HG02678 (cell line): ENCODE measurements around the gene IFRD1.
"Not testable (repeated sequence)": the region's sequence is repeated elsewhere in the genome, so short reads cannot be mapped to it uniquely, and the experiment has no call there.

Source experiments
- ATAC-seq: cut with Tn5 transposase; IDR thresholded peaks from one replicate; pipeline ENCODE4 v1.9.1; 2021; ENCODE audit warnings: mild to moderate bottlenecking, moderate library complexity; ENCODE audit not compliant: unreplicated experiment

Gene IFRD1

GRCh38 chr7:112512451-112513210 is 62.4 kb downstream of the IFRD1 start:
- no peak for ATAC-seq

DNA sequence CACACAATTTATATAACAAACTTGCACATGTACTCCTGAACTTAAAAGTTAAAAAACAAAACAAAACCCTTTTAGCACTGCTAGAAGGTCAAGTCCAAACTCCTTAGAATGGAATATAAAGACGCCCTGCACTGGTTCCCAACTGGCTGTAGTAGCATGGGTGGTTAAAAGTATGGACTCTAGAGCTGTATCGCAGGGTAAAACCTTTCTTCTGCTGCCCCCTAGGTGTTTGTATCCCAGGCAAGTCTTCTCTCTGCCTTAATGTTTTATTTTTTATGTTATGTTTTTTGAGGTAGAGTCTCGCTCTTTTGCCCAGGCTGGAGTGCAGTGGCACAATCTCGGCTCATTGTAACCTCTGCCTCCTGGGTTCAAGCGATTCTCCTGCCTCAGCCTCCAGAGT is 65.7 kb downstream of the IFRD1 start:
- no peak for ATAC-seq

DNA sequence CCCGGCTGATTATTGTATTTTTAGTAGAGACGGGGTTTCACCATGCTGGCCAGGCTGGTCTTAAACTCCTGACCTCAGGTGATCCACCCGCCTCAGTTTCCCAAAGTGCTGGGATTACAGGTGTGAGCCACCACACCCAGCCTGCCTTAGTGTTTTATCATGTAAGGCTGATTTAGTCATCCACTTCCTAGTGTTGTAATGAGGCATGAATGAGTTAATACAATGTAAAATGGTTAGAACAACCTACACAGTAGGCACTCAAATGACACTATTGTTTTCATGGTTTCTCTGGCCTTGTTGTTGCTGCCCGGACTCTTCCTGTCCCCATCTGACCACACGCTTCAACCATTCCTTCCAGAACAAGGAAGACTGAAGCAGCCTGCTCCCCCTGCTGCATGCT is 66.2 kb downstream of the IFRD1 start:
- not testable (repeated sequence) for ATAC-seq

DNA sequence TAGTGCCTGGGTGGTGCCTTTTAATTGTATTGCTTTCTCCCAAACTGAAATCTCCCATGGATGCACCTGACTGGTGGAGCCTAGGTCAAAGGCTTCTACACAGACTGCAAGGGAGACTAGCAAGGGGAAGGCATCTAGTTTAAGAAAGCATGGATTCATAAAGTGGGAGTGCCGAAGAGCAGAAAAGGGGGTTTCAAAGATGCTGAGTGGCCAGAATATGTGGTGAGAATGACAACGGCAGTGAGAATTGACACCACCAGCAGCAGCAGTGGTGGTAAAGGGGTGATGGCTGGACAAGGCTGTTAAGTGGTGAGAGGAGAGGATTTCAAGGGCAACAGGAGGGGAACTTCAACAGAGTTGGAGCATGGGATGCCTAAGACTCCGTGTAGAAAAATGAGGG is 67.2 kb downstream of the IFRD1 start:
- ATAC-seq = no peak

DNA sequence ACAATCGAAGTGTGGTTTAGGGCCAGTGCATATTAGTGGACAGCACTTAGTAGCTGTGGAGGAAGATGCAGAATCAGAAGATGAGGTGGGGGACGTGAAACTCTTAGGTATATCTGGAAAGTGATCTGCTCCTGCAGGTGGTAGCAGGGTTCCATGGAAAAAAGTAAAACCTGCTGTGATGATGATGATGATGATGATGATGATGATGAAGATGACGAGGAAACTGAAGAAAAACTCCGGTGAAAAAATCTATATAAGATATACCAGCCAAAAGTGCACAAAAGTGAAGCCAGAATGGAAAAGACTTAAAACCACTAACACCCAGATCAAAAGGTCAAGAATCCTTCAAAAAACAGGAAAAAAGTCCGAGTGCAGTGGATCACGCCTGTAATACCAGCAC is 70.5 kb downstream of the IFRD1 start:
- no peak for ATAC-seq

GRCh38 chr7:112521942-112522341 is 71.7 kb downstream of the IFRD1 start:
- no peak for ATAC-seq

DNA sequence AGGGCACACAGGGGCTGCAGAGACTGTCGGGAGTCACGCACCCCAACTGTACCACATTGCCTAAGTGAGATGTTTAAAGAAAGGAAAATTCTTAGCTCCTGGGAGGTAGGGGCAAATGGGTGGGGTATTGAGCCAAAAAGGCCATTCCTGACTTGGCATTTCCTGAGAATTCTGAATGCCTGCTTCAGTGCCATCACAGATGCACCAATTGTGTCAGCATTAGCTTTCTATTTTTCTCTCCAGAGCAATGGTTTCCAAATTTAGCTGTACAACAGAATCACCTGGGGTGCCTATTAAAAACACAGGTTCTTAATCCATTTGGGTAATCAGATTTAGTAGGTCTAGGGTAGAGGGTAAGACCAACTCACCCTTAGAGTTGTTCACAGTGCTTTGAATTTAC is 73.6 kb downstream of the IFRD1 start:
- no peak for ATAC-seq
